ENCODE data around the gene FDPS.

The FDPS gene

GRCh38 chr1:155308493-155309422, at the start of gene FDPS:
Gene FDPS, plus strand, starts transcription at chr1:155308866. Its CDS starts 924 bp downstream, at chr1:155309790.
- DNase-seq (ENCODE audit: insufficient read length, low spot score): peak; percentile 96
- no peak for TF ChIP-seq CTCF (IDR thresholded peaks at IDR 0.05; ENCODE audit: insufficient read depth, missing control alignments)
- peak; percentile 91 for FAIRE-seq

GRCh38 chr1:155260276-155260675, 48.4 kb upstream of the FDPS start:
- TF ChIP-seq CTCF (IDR thresholded peaks at IDR 0.05; ENCODE audit: insufficient read depth, missing control alignments): no peak
- FAIRE-seq (no peak), DNase-seq (ENCODE audit: insufficient read length, low spot score) (no peak)

DNA sequence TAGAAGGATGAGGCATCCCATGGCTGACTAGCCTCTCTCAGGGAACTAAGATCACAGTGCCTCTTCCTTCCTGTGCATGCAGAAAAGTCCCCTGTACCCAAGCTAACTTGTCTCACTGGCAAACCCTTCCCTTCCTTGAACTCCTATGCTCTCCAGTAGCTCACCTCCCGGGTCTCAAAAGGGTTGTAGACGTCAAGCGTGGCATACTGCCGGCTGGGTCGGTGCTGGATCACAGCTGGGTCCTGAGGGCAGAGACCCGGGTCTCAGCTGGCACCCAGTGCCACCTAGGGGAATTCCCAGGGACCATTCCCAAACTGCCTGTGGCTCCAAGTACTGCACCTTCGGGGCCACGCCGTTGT, 47.2 kb upstream of the FDPS start:
- FAIRE-seq (no peak), DNase-seq (ENCODE audit: insufficient read length, low spot score) (no peak)
- no peak for TF ChIP-seq CTCF (IDR thresholded peaks at IDR 0.05; ENCODE audit: insufficient read depth, missing control alignments)

GRCh38 chr1:155261852-155262673, 46.6 kb upstream of the FDPS start, which contains the start of gene SCAMP3:
Gene SCAMP3, minus strand, starts transcription at chr1:155262360. Its CDS starts 209 bp downstream, at chr1:155262151.
- FAIRE-seq: peak; percentile 80

GRCh38 chr1:155263067-155263466, 45.6 kb upstream of the FDPS start:
- TF ChIP-seq CTCF (IDR thresholded peaks at IDR 0.05; ENCODE audit: insufficient read depth, missing control alignments): no peak
- FAIRE-seq (no peak), DNase-seq (ENCODE audit: insufficient read length, low spot score) (no peak)

More at GRCh38 chr1:155261852-155262673, 46.6 kb upstream of the FDPS start, which contains the start of gene SCAMP3:
- TF ChIP-seq CTCF (IDR thresholded peaks at IDR 0.05; ENCODE audit: insufficient read depth, missing control alignments): no peak
- peak; percentile 100 for DNase-seq (ENCODE audit: insufficient read length, low spot score)

DNA sequence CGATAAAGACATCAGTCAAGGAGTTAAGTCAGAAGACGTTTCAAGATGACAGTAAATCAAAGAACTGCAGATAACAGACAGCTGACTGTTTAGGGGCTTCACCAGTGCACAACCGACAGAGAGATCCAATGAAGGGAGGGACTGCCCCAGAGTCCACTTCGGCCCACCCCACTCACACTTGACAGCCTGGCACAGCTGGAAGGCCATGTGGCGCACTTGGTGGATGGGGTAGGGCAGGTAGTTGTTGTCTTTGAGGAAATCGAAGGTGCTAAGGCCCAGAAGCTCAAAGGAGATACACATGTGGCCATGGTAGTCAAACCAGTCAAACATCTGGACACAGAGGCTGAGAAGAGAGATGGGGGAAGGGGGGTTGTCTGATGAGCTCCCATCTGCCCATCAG, 42.1 kb upstream of the FDPS start:
- DNase-seq (ENCODE audit: insufficient read length, low spot score): no peak
- TF ChIP-seq CTCF (IDR thresholded peaks at IDR 0.05; ENCODE audit: insufficient read depth, missing control alignments): no peak
- FAIRE-seq: no peak
